Measurements from ENCODE around the gene DGKB.

The DGKB gene

GRCh38 chr7:14436878-14437277, 465.7 kb downstream of the DGKB start:
- no peak for DNase-seq (ENCODE audit: low read depth in 1 of 2, low spot score in 1 of 2)
- Histone ChIP-seq H3K4me3 (replicated peaks; ENCODE audit: insufficient read depth, low read length) (no peak overlapping the region), H3K27me3 (ENCODE audit: insufficient read depth, poor library complexity, severe bottlenecking) (no peaks in the 10 kb centered on the region), H3K27ac (replicated peaks) (no peak overlapping the region)
- TF ChIP-seq REST (IDR thresholded peaks at IDR 0.05; ENCODE audit: insufficient replicate concordance, low read depth): no peak

- TF ChIP-seq GABPA (IDR thresholded peaks at IDR 0.05; ENCODE audit: low read depth) (no peak), SPI1 (IDR thresholded peaks at IDR 0.05; ENCODE audit: borderline replicate concordance, low read depth) (no peak), POLR2AphosphoS5 (IDR thresholded peaks at IDR 0.05; ENCODE audit: low read depth) (no peak)
- Histone ChIP-seq H3K27ac (replicated peaks) (no peak overlapping the region), H3K4me3 (replicated peaks; ENCODE audit: insufficient read depth, low read length) (no peak overlapping the region), H3K27me3 (ENCODE audit: insufficient read depth, poor library complexity, severe bottlenecking) (no peaks in the 10 kb centered on the region)
- no peak for DNase-seq (ENCODE audit: low read depth in 1 of 2, low spot score in 1 of 2)
Measured at GRCh38 chr7:14432924-14433323, 469.6 kb downstream of the DGKB start.

- TF ChIP-seq REST (IDR thresholded peaks at IDR 0.05; ENCODE audit: insufficient replicate concordance, low read depth) (no peak), SPI1 (IDR thresholded peaks at IDR 0.05; ENCODE audit: borderline replicate concordance, low read depth) (no peak), GABPA (IDR thresholded peaks at IDR 0.05; ENCODE audit: low read depth) (no peak), POLR2AphosphoS5 (IDR thresholded peaks at IDR 0.05; ENCODE audit: low read depth) (no peak), CTCF (IDR thresholded peaks at IDR 0.05; ENCODE audit: insufficient read depth, low read length) (no peak)
- Histone ChIP-seq H3K4me3 (replicated peaks; ENCODE audit: insufficient read depth, low read length) (no peak overlapping the region), H3K27me3 (ENCODE audit: insufficient read depth, poor library complexity, severe bottlenecking) (no peaks in the 10 kb centered on the region), H3K27ac (replicated peaks) (no peak overlapping the region)
- no peak for DNase-seq (ENCODE audit: low read depth in 1 of 2, low spot score in 1 of 2)
Measured at GRCh38 chr7:14430926-14431325, 471.6 kb downstream of the DGKB start.

GRCh38 chr7:14425559-14425958, 477.0 kb downstream of the DGKB start:
- H3K4me3 ChIP-seq (replicated peaks; ENCODE audit: insufficient read depth, low read length): no peak overlapping the region
- TF ChIP-seq GABPA (IDR thresholded peaks at IDR 0.05; ENCODE audit: low read depth): no peak
- TF ChIP-seq POLR2AphosphoS5 (IDR thresholded peaks at IDR 0.05; ENCODE audit: low read depth): no peak
- no peak for TF ChIP-seq SPI1 (IDR thresholded peaks at IDR 0.05; ENCODE audit: borderline replicate concordance, low read depth)
- TF ChIP-seq REST (IDR thresholded peaks at IDR 0.05; ENCODE audit: insufficient replicate concordance, low read depth): no peak
- no peak for TF ChIP-seq CTCF (IDR thresholded peaks at IDR 0.05; ENCODE audit: insufficient read depth, low read length)
- DNase-seq (ENCODE audit: low read depth in 1 of 2, low spot score in 1 of 2): no peak
- no peaks in the 10 kb centered on the region for H3K27me3 ChIP-seq (ENCODE audit: insufficient read depth, poor library complexity, severe bottlenecking)
- no peak overlapping the region for H3K27ac ChIP-seq (replicated peaks)
